WTC11 (cell line): ENCODE results near the gene C4orf54. TPM values are rescaled to one million over a fixed set of nuclear protein-coding genes. Genes with fewer than 3 reads are reported as not detected.

Experiments used
- ATAC-seq: fragments of 200-7000 bp; cut with Tn5 transposase; 2 replicates; pipeline ENCODE4 v1.10.0; 2021; ENCODE audit warnings: mild to moderate bottlenecking, moderate library complexity
- CTCF ChIA-PET: fragments of 300-600 bp; sonication (Branson Sonifier 250); formaldehyde crosslinking; loops from one replicate; lab custom pipeline; 2021; ENCODE audit warnings: antibody characterized with exemption; lab: Charles Lee
- POLR2A ChIA-PET: fragments of 350-600 bp; sonication (Branson Sonifier 250); formaldehyde crosslinking; loops from one replicate; lab custom pipeline; 2021; ENCODE audit warnings: antibody characterized with exemption; lab: Charles Lee
- DNase-seq: peaks from one replicate; pipeline ENCODE4 v3.0.0; 2021; ENCODE audit warnings: low spot score
- H3K27ac Mint-ChIP-seq: 2 replicates; pipeline ENCODE4 v1.8.0; 2021; ENCODE audit warnings: mixed read lengths
- H3K27me3 Mint-ChIP-seq: 2 replicates; pipeline ENCODE4 v1.8.0; 2021; ENCODE audit warnings: low read depth, mild to moderate bottlenecking, moderate library complexity, mixed read lengths
- H3K36me3 Mint-ChIP-seq: 2 replicates; pipeline ENCODE4 v1.8.0; 2021; ENCODE audit warnings: mixed read lengths
- H3K4me1 Mint-ChIP-seq: 2 replicates; pipeline ENCODE4 v1.8.0; 2022; ENCODE audit warnings: mixed read lengths
- H3K4me3 Mint-ChIP-seq: 2 replicates; pipeline ENCODE4 v1.8.0; 2021; ENCODE audit warnings: mild to moderate bottlenecking, moderate library complexity, mixed read lengths
- H3K9me3 Mint-ChIP-seq: 2 replicates; pipeline ENCODE4 v1.8.0; 2021; ENCODE audit warnings: mixed read lengths
- CDX4 ChIP-seq: fragments of 250-450 bp; sonication (Bioruptor Pico); IDR thresholded peaks from 2 replicates; pipeline ENCODE4 v1.9.0; 2021; ENCODE audit warnings: moderate library complexity, mild to moderate bottlenecking, inconsistent platforms, borderline replicate concordance
- CREB1 ChIP-seq: sonication (generic); formaldehyde crosslinking; IDR thresholded peaks from 2 replicates; pipeline ENCODE4 v1.8.0; 2023; ENCODE audit warnings: mild to moderate bottlenecking, missing genetic modification reagents
- E2F1 ChIP-seq: sonication (generic); formaldehyde crosslinking; IDR thresholded peaks from 2 replicates; pipeline ENCODE4 v1.8.0; 2022; ENCODE audit warnings: mild to moderate bottlenecking, missing genetic modification reagents
- EMX1 ChIP-seq: fragments of 250-450 bp; sonication (Bioruptor Pico); IDR thresholded peaks from 2 replicates; pipeline ENCODE4 v1.8.0; 2021; ENCODE audit warnings: mild to moderate bottlenecking
- ESRRA ChIP-seq: sonication (generic); formaldehyde crosslinking; IDR thresholded peaks from 2 replicates; pipeline ENCODE4 v1.8.1; 2022; ENCODE audit warnings: mild to moderate bottlenecking, missing genetic modification reagents, borderline replicate concordance
- GTF2I ChIP-seq: fragments of 250-450 bp; sonication (Bioruptor Pico); conservative IDR thresholded peaks from 2 replicates; pipeline ENCODE4 v1.4.0; 2021; ENCODE audit warnings: mild to moderate bottlenecking
- HMGA2 ChIP-seq: fragments of 250-450 bp; sonication (Bioruptor Pico); IDR thresholded peaks from 2 replicates; pipeline ENCODE4 v1.4.0; 2021; ENCODE audit warnings: mild to moderate bottlenecking, moderate library complexity
- IRF2 ChIP-seq: sonication (generic); formaldehyde crosslinking; IDR thresholded peaks from 2 replicates; pipeline ENCODE4 v1.8.0; 2022; ENCODE audit warnings: low read depth, missing genetic modification reagents, borderline replicate concordance
- JAZF1 ChIP-seq: fragments of 250-450 bp; sonication (Bioruptor Pico); IDR thresholded peaks from 2 replicates; pipeline ENCODE4 v1.9.0; 2021; ENCODE audit warnings: moderate library complexity, mild to moderate bottlenecking, inconsistent platforms
- MXD4 ChIP-seq: fragments of 250-450 bp; sonication (Bioruptor Pico); IDR thresholded peaks from 2 replicates; pipeline ENCODE4 v1.8.0; 2021; ENCODE audit warnings: mild to moderate bottlenecking, moderate library complexity, borderline replicate concordance
- MYBL2 ChIP-seq: sonication (generic); formaldehyde crosslinking; IDR thresholded peaks from 2 replicates; pipeline ENCODE4 v1.8.1; 2023; ENCODE audit warnings: mild to moderate bottlenecking, moderate library complexity, missing genetic modification reagents
- PREB ChIP-seq: sonication (generic); formaldehyde crosslinking; IDR thresholded peaks from 2 replicates; pipeline ENCODE4 v1.8.1; 2022; ENCODE audit warnings: mild to moderate bottlenecking, missing genetic modification reagents, moderate library complexity, borderline replicate concordance
- SP1 ChIP-seq: sonication (generic); formaldehyde crosslinking; conservative IDR thresholded peaks from 2 replicates; pipeline ENCODE4 v1.8.1; 2022; ENCODE audit warnings: missing genetic modification reagents
- STAT6 ChIP-seq: sonication (generic); formaldehyde crosslinking; conservative IDR thresholded peaks from 2 replicates; pipeline ENCODE4 v1.8.1; 2023; ENCODE audit warnings: mild to moderate bottlenecking, low read depth, missing genetic modification reagents, moderate library complexity
- TEAD4 ChIP-seq: sonication (generic); formaldehyde crosslinking; IDR thresholded peaks from 2 replicates; pipeline ENCODE4 v1.8.0; 2022; ENCODE audit warnings: mild to moderate bottlenecking, missing genetic modification reagents
- ZMAT4 ChIP-seq: fragments of 250-450 bp; sonication (Bioruptor Pico); IDR thresholded peaks from 2 replicates; pipeline ENCODE4 v1.9.0; 2021; ENCODE audit warnings: mild to moderate bottlenecking
- ZNF121 ChIP-seq: sonication (generic); formaldehyde crosslinking; IDR thresholded peaks from 2 replicates; pipeline ENCODE4 v1.8.0; 2023; ENCODE audit warnings: missing genetic modification reagents
- ZNF138 ChIP-seq: sonication (generic); formaldehyde crosslinking; conservative IDR thresholded peaks from 2 replicates; pipeline ENCODE4 v1.8.1; 2022; ENCODE audit warnings: mild to moderate bottlenecking, moderate library complexity, missing genetic modification reagents
- ZNF232 ChIP-seq: sonication (generic); formaldehyde crosslinking; IDR thresholded peaks from 2 replicates; pipeline ENCODE4 v1.8.0; 2022; ENCODE audit warnings: mild to moderate bottlenecking, missing genetic modification reagents
- ZNF317 ChIP-seq: sonication (generic); formaldehyde crosslinking; IDR thresholded peaks from 2 replicates; pipeline ENCODE4 v1.8.1; 2023; ENCODE audit warnings: low read depth, mild to moderate bottlenecking, moderate library complexity, missing genetic modification reagents, borderline replicate concordance
- ZNF512 ChIP-seq: sonication (generic); formaldehyde crosslinking; IDR thresholded peaks from 2 replicates; pipeline ENCODE4 v1.8.1; 2022; ENCODE audit warnings: missing genetic modification reagents, borderline replicate concordance
- ZNF671 ChIP-seq: fragments of 250-450 bp; sonication (Bioruptor Pico); IDR thresholded peaks from 2 replicates; pipeline ENCODE4 v1.8.0; 2021; ENCODE audit warnings: mild to moderate bottlenecking
- total RNA-seq: library from RNA; stranded (reverse); gene quantifications from 3 replicates; pipeline ENCODE4 v1.2.3, GENCODE V29; 2021

Gene C4orf54
- total RNA-seq, 1 experiment from 2014 or later, result not detected

- Mint-ChIP-seq H3K27ac (no peak overlapping the region), H3K27me3 (peaks cover 36% of the 10 kb centered on the region)
These were observed 17.0 kb downstream of the C4orf54 start for GRCh38 chr4:99640676-99641075.

GRCh38 chr4:99637174-99637573, 20.5 kb downstream of the C4orf54 start:
- no peak overlapping the region for H3K4me3 Mint-ChIP-seq
- peaks cover 6% of the 10 kb centered on the region for H3K27me3 Mint-ChIP-seq
- H3K27ac Mint-ChIP-seq, result no peak overlapping the region
- DNase-seq (no peak), ATAC-seq (no peak)
- peaks cover 25% of the 10 kb centered on the region for H3K4me1 Mint-ChIP-seq
- peaks cover 6% of the 10 kb centered on the region; the same call in 1 of the 2 replicates for H3K9me3 Mint-ChIP-seq
- POLR2A ChIA-PET, result no interaction called here
- CTCF ChIA-PET, result no interaction called here
- H3K36me3 Mint-ChIP-seq, result no peaks in the 10 kb centered on the region
- no peak for TF ChIP-seq HMGA2
- TF ChIP-seq ZNF317 (CRISPR knock-in tag), result no peak
- TF ChIP-seq CREB1 (CRISPR knock-in tag), result no peak
- TF ChIP-seq ZMAT4 (CRISPR knock-in tag), result no peak
- no peak for TF ChIP-seq ESRRA (CRISPR knock-in tag)
- no peak for TF ChIP-seq STAT6 (CRISPR knock-in tag)

More at GRCh38 chr4:99640676-99641075, 17.0 kb downstream of the C4orf54 start:
- Mint-ChIP-seq H3K9me3 (no peaks in the 10 kb centered on the region), H3K4me3 (no peak overlapping the region), H3K4me1 (peaks cover 46% of the 10 kb centered on the region), H3K36me3 (no peaks in the 10 kb centered on the region)
- DNase-seq, result no peak
- POLR2A ChIA-PET, result no interaction called here
- CTCF ChIA-PET, result interaction anchor here (1.5 kb wide), 1 partner anchor 171 kb away, joined by 3 read pairs; no protein-coding TSS in a partner anchor
- ATAC-seq, result no peak
- TF ChIP-seq CDX4 (CRISPR knock-in tag), result no peak
- TF ChIP-seq ZNF121 (CRISPR knock-in tag), result no peak
- no peak for TF ChIP-seq PREB (CRISPR knock-in tag)
- TF ChIP-seq JAZF1 (CRISPR knock-in tag), result no peak
- TF ChIP-seq GTF2I, result no peak
- TF ChIP-seq TEAD4 (CRISPR knock-in tag), result no peak
- TF ChIP-seq ZNF671, result no peak
- TF ChIP-seq ZNF138 (CRISPR knock-in tag), result no peak
- no peak for TF ChIP-seq STAT6 (CRISPR knock-in tag)
- no peak for TF ChIP-seq E2F1
- no peak for TF ChIP-seq IRF2 (CRISPR knock-in tag)
- TF ChIP-seq EMX1 (CRISPR knock-in tag), result no peak
- TF ChIP-seq MXD4 (CRISPR knock-in tag), result no peak
- TF ChIP-seq SP1 (CRISPR knock-in tag), result no peak
- TF ChIP-seq ZNF232, result no peak
- TF ChIP-seq MYBL2, result no peak
- no peak for TF ChIP-seq ZNF512 (CRISPR knock-in tag)
